GM21576 (cell line): ENCODE measurements around the gene PGM2L1.
"Not testable (repeated sequence)": the region's sequence is repeated elsewhere in the genome, so short reads cannot be mapped to it uniquely, and the experiment has no call there.

ENCODE experiments used
- ATAC-seq: cut with Tn5 transposase; IDR thresholded peaks from one replicate; pipeline ENCODE4 v1.9.1; 2021; ENCODE audit warnings: mild to moderate bottlenecking, moderate library complexity; ENCODE audit not compliant: unreplicated experiment

PGM2L1 gene

GRCh38 chr11:74403607-74404321, 5.5 kb upstream of the PGM2L1 start:
- no peak for ATAC-seq

- ATAC-seq: no peak
Measured at GRCh38 chr11:74400606-74401005, 2.4 kb upstream of the PGM2L1 start.

- peak; percentile 18 for ATAC-seq
Measured at GRCh38 chr11:74397501-74398243, 561 bp downstream of the PGM2L1 start.

GRCh38 chr11:74392256-74392655, 6.0 kb downstream of the PGM2L1 start:
- no peak for ATAC-seq

GRCh38 chr11:74391193-74391592, 7.0 kb downstream of the PGM2L1 start:
- ATAC-seq: no peak

GRCh38 chr11:74390697-74391096, 7.5 kb downstream of the PGM2L1 start:
- no peak for ATAC-seq

GRCh38 chr11:74388678-74389327, 9.4 kb downstream of the PGM2L1 start:
- ATAC-seq: no peak

- no peak for ATAC-seq
Measured at GRCh38 chr11:74384641-74385040, 13.6 kb downstream of the PGM2L1 start.

GRCh38 chr11:74380746-74381439, 17.3 kb downstream of the PGM2L1 start:
- ATAC-seq: no peak

- ATAC-seq: no peak
Measured at GRCh38 chr11:74377689-74378088, 20.5 kb downstream of the PGM2L1 start.

- no peak for ATAC-seq
Measured at GRCh38 chr11:74373382-74373781, 24.9 kb downstream of the PGM2L1 start.

GRCh38 chr11:74371269-74372052, 26.8 kb downstream of the PGM2L1 start:
- ATAC-seq: no peak

- no peak for ATAC-seq
Measured at GRCh38 chr11:74370123-74370522, 28.1 kb downstream of the PGM2L1 start.

GRCh38 chr11:74367881-74368280, 30.4 kb downstream of the PGM2L1 start:
- ATAC-seq: no peak

- ATAC-seq: no peak
Measured at GRCh38 chr11:74366576-74366975, 31.7 kb downstream of the PGM2L1 start.

GRCh38 chr11:74365805-74366204, 32.4 kb downstream of the PGM2L1 start:
- ATAC-seq: not testable (repeated sequence)

- no peak for ATAC-seq
Measured at GRCh38 chr11:74357449-74357848, 40.8 kb downstream of the PGM2L1 start.

- no peak for ATAC-seq
Measured at GRCh38 chr11:74355626-74356025, 42.6 kb downstream of the PGM2L1 start.

GRCh38 chr11:74354036-74354435, 44.2 kb downstream of the PGM2L1 start:
- no peak for ATAC-seq

GRCh38 chr11:74347381-74347780, 50.9 kb downstream of the PGM2L1 start:
- no peak for ATAC-seq

- no peak for ATAC-seq
Measured at GRCh38 chr11:74345420-74345819, 52.8 kb downstream of the PGM2L1 start.
